ENCODE results near the gene OR3A1. TPM values are rescaled to one million over a fixed set of nuclear protein-coding genes. Genes with fewer than 3 reads are reported as not detected.

OR3A1 gene, protein sequence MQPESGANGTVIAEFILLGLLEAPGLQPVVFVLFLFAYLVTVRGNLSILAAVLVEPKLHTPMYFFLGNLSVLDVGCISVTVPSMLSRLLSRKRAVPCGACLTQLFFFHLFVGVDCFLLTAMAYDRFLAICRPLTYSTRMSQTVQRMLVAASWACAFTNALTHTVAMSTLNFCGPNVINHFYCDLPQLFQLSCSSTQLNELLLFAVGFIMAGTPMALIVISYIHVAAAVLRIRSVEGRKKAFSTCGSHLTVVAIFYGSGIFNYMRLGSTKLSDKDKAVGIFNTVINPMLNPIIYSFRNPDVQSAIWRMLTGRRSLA
- total RNA-seq, result 0.69 TPM

DNA sequence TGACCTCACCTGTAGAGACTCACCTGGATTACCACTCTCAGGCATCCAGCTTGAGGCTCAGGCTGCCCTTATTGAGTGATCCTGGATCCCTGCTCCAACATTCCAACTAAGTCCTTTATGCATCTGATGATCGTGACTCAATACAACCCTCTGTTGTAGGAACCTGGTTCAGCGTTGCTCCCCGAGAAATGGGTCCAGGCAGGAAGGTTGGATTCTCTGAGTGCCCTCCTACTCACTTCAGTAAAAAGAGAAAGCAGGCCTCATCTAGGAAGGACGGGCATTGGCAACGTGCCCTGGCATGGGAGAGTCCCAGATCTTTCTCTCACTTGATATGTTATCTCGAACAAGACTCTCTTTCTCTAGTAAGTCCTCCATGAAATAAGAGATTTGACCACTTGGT is at the start of gene OR3A1:
OR3A1 (minus strand) TSS at position 101 of the 400 bp plus-strand sequence. CDS start 5,778 bp downstream, outside the sequence.

Other genes starting within 250 kb of the OR3A1 start
- not detected for gene OR1D5, start 234.8 kb downstream of the OR3A1 start, total RNA-seq
- gene OR1D2, start 193.9 kb downstream of the OR3A1 start, total RNA-seq, result not detected
- not detected for gene OR1G1, start 170.8 kb downstream of the OR3A1 start, total RNA-seq
- not detected for gene OR1A2, start 100.8 kb downstream of the OR3A1 start, total RNA-seq
- not detected for gene OR1A1, start 90.7 kb downstream of the OR3A1 start, total RNA-seq
- gene OR3A2, start 87.9 kb upstream of the OR3A1 start, total RNA-seq, result 9.7 TPM
- not detected for gene OR1E1, start 100.0 kb upstream of the OR3A1 start, total RNA-seq
- not detected for gene OR3A3, start 113.0 kb upstream of the OR3A1 start, total RNA-seq
- gene OR1E2, start 135.5 kb upstream of the OR3A1 start, total RNA-seq, result not detected
- 2.8 TPM for gene SPATA22, start 173.5 kb upstream of the OR3A1 start, total RNA-seq
- 1.8 TPM for gene ASPA, start 177.6 kb upstream of the OR3A1 start, total RNA-seq